ENCODE data around the gene ZNF516. TPM values are rescaled to one million over a fixed set of nuclear protein-coding genes. Genes with fewer than 3 reads are reported as not detected.

ZNF516 gene
- total and polyA plus RNA-seq, 2 of the 13 experiments (the other 11 are each of a cell fraction or from before 2014, with no cell fraction given): 16.6 to 18.7 TPM

- TF ChIP-seq, protein P1, sequence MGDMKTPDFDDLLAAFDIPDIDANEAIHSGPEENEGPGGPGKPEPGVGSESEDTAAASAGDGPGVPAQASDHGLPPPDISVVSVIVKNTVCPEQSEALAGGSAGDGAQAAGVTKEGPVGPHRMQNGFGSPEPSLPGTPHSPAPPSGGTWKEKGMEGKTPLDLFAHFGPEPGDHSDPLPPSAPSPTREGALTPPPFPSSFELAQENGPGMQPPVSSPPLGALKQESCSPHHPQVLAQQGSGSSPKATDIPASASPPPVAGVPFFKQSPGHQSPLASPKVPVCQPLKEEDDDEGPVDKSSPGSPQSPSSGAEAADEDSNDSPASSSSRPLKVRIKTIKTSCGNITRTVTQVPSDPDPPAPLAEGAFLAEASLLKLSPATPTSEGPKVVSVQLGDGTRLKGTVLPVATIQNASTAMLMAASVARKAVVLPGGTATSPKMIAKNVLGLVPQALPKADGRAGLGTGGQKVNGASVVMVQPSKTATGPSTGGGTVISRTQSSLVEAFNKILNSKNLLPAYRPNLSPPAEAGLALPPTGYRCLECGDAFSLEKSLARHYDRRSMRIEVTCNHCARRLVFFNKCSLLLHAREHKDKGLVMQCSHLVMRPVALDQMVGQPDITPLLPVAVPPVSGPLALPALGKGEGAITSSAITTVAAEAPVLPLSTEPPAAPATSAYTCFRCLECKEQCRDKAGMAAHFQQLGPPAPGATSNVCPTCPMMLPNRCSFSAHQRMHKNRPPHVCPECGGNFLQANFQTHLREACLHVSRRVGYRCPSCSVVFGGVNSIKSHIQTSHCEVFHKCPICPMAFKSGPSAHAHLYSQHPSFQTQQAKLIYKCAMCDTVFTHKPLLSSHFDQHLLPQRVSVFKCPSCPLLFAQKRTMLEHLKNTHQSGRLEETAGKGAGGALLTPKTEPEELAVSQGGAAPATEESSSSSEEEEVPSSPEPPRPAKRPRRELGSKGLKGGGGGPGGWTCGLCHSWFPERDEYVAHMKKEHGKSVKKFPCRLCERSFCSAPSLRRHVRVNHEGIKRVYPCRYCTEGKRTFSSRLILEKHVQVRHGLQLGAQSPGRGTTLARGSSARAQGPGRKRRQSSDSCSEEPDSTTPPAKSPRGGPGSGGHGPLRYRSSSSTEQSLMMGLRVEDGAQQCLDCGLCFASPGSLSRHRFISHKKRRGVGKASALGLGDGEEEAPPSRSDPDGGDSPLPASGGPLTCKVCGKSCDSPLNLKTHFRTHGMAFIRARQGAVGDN (CRISPR knock-in tag; IDR thresholded peaks at IDR 0.05): no peak
Measured at GRCh38 chr18:76422838-76423237, 72.2 kb downstream of the ZNF516 start (continued).

- TF ChIP-seq CCAR2 (optimal IDR thresholded peaks at IDR 0.05; ENCODE audit: low read depth, low read length) (no peak), MTA1 (CRISPR knock-in tag; IDR thresholded peaks at IDR 0.05; ENCODE audit: borderline replicate concordance) (no peak), ZNF143 (CRISPR knock-in tag; IDR thresholded peaks at IDR 0.05) (no peak), FOXK2 (IDR thresholded peaks at IDR 0.05) (no peak), PBX3 (CRISPR knock-in tag; IDR thresholded peaks at IDR 0.05; ENCODE audit: borderline replicate concordance) (no peak), KMT2B (CRISPR knock-in tag; IDR thresholded peaks at IDR 0.05) (no peak), DPF2 (CRISPR knock-in tag; IDR thresholded peaks at IDR 0.05; ENCODE audit: borderline replicate concordance, low read depth) (no peak), ZBTB33 (CRISPR knock-in tag; IDR thresholded peaks at IDR 0.05) (no peak), TMF1 (CRISPR knock-in tag; IDR thresholded peaks at IDR 0.05; ENCODE audit: low read depth) (no peak), U2AF1 (optimal IDR thresholded peaks at IDR 0.05; ENCODE audit: low read depth, low read length) (no peak), ZNF512B (CRISPR knock-in tag; IDR thresholded peaks at IDR 0.05; ENCODE audit: borderline replicate concordance) (no peak), ZNF460 (CRISPR knock-in tag; IDR thresholded peaks at IDR 0.05; ENCODE audit: borderline replicate concordance) (no peak)
- ATAC-seq (no peak), FAIRE-seq (no peak), DNase-seq (ENCODE audit: low spot score) (no peak)
- POLR2A ChIA-PET: no interaction called here
- Histone ChIP-seq H3K79me2 (ENCODE audit: insufficient read depth, low read length) (peaks cover 80% of the 10 kb centered on the region), H3K9ac (ENCODE audit: insufficient read depth, low read depth, low read length) (no peak overlapping the region), H3K9me3 (ENCODE audit: low read length) (no peaks in the 10 kb centered on the region), H3K27ac (ENCODE audit: extremely low read length, insufficient read depth, low read length) (no peak overlapping the region), H3K4me3 (replicated peaks in 1 of 3; ENCODE audit: insufficient read depth in 1 of 3, low read depth in 2 of 3, low read length in 3 of 3) (no peak overlapping the region), H4K20me1 (ENCODE audit: insufficient read depth, low read length) (peaks cover 79% of the 10 kb centered on the region), H2AFZ (ENCODE audit: low read length) (no peak overlapping the region), H3K27me3 (ENCODE audit: control insufficient read depth in 1 of 2, insufficient read depth in 2 of 2, low read length in 2 of 2) (no peaks in the 10 kb centered on the region), H3K36me3 (replicated peaks in 1 of 2; ENCODE audit: control insufficient read depth in 1 of 2, insufficient read depth in 2 of 2, low read length in 2 of 2) (peaks cover 3 to 27% of the 10 kb centered on the region in 2 experiments; a peak in 3 of 5 replicates), H3K4me1 (ENCODE audit: insufficient read depth, low read length) (peaks cover 24% of the 10 kb centered on the region), H3K4me2 (ENCODE audit: low read depth, low read length) (no peak overlapping the region)
- CTCF ChIA-PET (ENCODE audit: low intra/inter-chr PET ratio, low total read pairs): no interaction called here
- WGBS (ENCODE audit: low lambda C conversion rate): 93% methylated on average over 5 of the region's 11 CpGs
- BruUV-seq (replicated peaks): no TSS peak
- in situ Hi-C loops (cut with HindIII; ENCODE audit: extremely low pct_ligation_motif_present, low pct_unique_long_range_greater_than_20kb) (no loop called here), intact Hi-C loops (cut with micrococcal nuclease; ENCODE audit: unreplicated experiment) (no loop called here)
Measured at GRCh38 chr18:76422121-76422520, 72.9 kb downstream of the ZNF516 start.
